ENCODE data around the gene NAGPA. TPM values are rescaled to one million over a fixed set of nuclear protein-coding genes. Genes with fewer than 3 reads are reported as not detected.

The NAGPA gene
- polyA plus RNA-seq, 1 of the 3 experiments (the other 2 are of a cell fraction), result 16.5 TPM

- 60% methylated on average over 1 of the region's 17 CpGs for WGBS (ENCODE audit: low lambda C conversion rate)
- H3K4me1 ChIP-seq (ENCODE audit: control insufficient read depth in 1 of 2, insufficient read depth in 2 of 2, low read depth in 1 of 2, low read length in 1 of 2), result no peaks in the 10 kb centered on the region
- no peaks in the 10 kb centered on the region for H4K20me1 ChIP-seq (ENCODE audit: insufficient read depth)
- H3F3A ChIP-seq (replicated peaks; ENCODE audit: insufficient read depth), result no peaks in the 10 kb centered on the region
- H3K27ac ChIP-seq (ENCODE audit: low read depth in 2 of 2, low read length in 1 of 2), result no peak overlapping the region
- ChIA-PET CTCF (interaction anchor here (0.6 to 1.5 kb wide), 3 partner anchors 14 to 67 kb away, joined by 3 to 5 read pairs (median 4); partner anchors contain the start of gene SEC14L5), POLR2A (no interaction called here)
- no peak for DNase-seq
- no peak overlapping the region for H2AFZ ChIP-seq (ENCODE audit: low read depth)
- no peak overlapping the region for H3K4me2 ChIP-seq
- no peaks in the 10 kb centered on the region for H3K9me2 ChIP-seq
- H3K36me3 ChIP-seq (replicated peaks in 1 of 2; ENCODE audit: control insufficient read depth in 1 of 2, insufficient read depth in 2 of 2, low read length in 1 of 2), result peaks cover 0 to 2% of the 10 kb centered on the region in 2 experiments
- H3K27me3 ChIP-seq (ENCODE audit: insufficient read depth), result peaks cover 14% of the 10 kb centered on the region; the same call in 1 of the 2 replicates
- H3K9me3 ChIP-seq, result no peaks in the 10 kb centered on the region
- H3K9ac ChIP-seq, result no peak overlapping the region
- no peak overlapping the region for H3K4me3 ChIP-seq (ENCODE audit: low read depth in 2 of 2, low read length in 1 of 2)
- no peak for TF ChIP-seq RCOR1 (IDR thresholded peaks at IDR 0.05; ENCODE audit: low read length)
- TF ChIP-seq FOXJ3 (CRISPR knock-in tag; IDR thresholded peaks at IDR 0.05), result no peak
- TF ChIP-seq YY1 (IDR thresholded peaks at IDR 0.05; ENCODE audit: low read depth), result no peak
- no peak for TF ChIP-seq CHD2 (IDR thresholded peaks at IDR 0.05; ENCODE audit: low read length, partially characterized antibody)
- TF ChIP-seq CTCF (IDR thresholded peaks at IDR 0.05), result peak; percentile 16; the same call in 1 of the 2 replicates
- no peaks in the 10 kb centered on the region for H3K79me2 ChIP-seq (ENCODE audit: insufficient read depth)
Measured at GRCh38 chr16:5025171-5025632, 8.5 kb downstream of the NAGPA start.

- H3K4me1 ChIP-seq (ENCODE audit: control insufficient read depth in 1 of 2, insufficient read depth in 2 of 2, low read depth in 1 of 2, low read length in 1 of 2), result no peaks in the 10 kb centered on the region
- no peak for DNase-seq
- ChIA-PET POLR2A (no interaction called here), CTCF (interaction anchor here (0.6 to 1.5 kb wide), 4 partner anchors 9 to 66 kb away, joined by 3 to 5 read pairs (median 4); partner anchors contain the start of genes NAGPA and SEC14L5)
- H3K27ac ChIP-seq (ENCODE audit: low read depth in 2 of 2, low read length in 1 of 2), result no peak overlapping the region
- H3K9me3 ChIP-seq, result no peaks in the 10 kb centered on the region
- H3K4me3 ChIP-seq (ENCODE audit: low read depth in 2 of 2, low read length in 1 of 2), result no peak overlapping the region
- H3F3A ChIP-seq (replicated peaks; ENCODE audit: insufficient read depth), result no peaks in the 10 kb centered on the region
- peaks cover 18% of the 10 kb centered on the region; the same call in 1 of the 2 replicates for H3K27me3 ChIP-seq (ENCODE audit: insufficient read depth)
- H3K9ac ChIP-seq, result no peak overlapping the region
- TF ChIP-seq CTCF (IDR thresholded peaks at IDR 0.05) (peak; percentile 41), IRF3 (IDR thresholded peaks at IDR 0.05; ENCODE audit: low read depth, low read length) (no peak), USF1 (IDR thresholded peaks at IDR 0.05; ENCODE audit: borderline replicate concordance, low read depth) (no peak)
- peaks cover 0 to 2% of the 10 kb centered on the region in 2 experiments for H3K36me3 ChIP-seq (replicated peaks in 1 of 2; ENCODE audit: control insufficient read depth in 1 of 2, insufficient read depth in 2 of 2, low read length in 1 of 2)
- no peaks in the 10 kb centered on the region for H3K9me2 ChIP-seq
- no peak overlapping the region for H2AFZ ChIP-seq (ENCODE audit: low read depth)
- no peak overlapping the region for H3K4me2 ChIP-seq
- H3K79me2 ChIP-seq (ENCODE audit: insufficient read depth), result no peaks in the 10 kb centered on the region
- no peaks in the 10 kb centered on the region for H4K20me1 ChIP-seq (ENCODE audit: insufficient read depth)
- WGBS (ENCODE audit: low lambda C conversion rate), result 46% methylated on average over 4 of the region's 4 CpGs
Measured at GRCh38 chr16:5024632-5025031, 9.1 kb downstream of the NAGPA start.

Measured in SK-N-SH (cell line).